AG09309 (cell line): ENCODE data around the gene APOA1.

ENCODE experiments used
- DNase-seq: peaks from one replicate; pipeline ENCODE4 v3.0.0-alpha.2; 2010; ENCODE audit warnings: low read depth
- H3K4me3 ChIP-seq: 2 replicates; pipeline ENCODE4 v1.5.1; 2011; ENCODE audit warnings: mild to moderate bottlenecking, low read depth, low read length, moderate library complexity; ENCODE audit not compliant: control insufficient read depth
- CTCF ChIP-seq: IDR thresholded peaks from 2 replicates; pipeline ENCODE4 v1.5.1; 2011; ENCODE audit warnings: mild to moderate bottlenecking, low read depth, low read length, inconsistent platforms; ENCODE audit not compliant: insufficient read depth, control insufficient read depth; ENCODE audit errors: missing control alignments

APOA1 gene

GRCh38 chr11:116853461-116854073 is 16.1 kb upstream of the APOA1 start:
- peak; percentile 92 for DNase-seq
- no peak overlapping the region for H3K4me3 ChIP-seq

GRCh38 chr11:116852261-116853031 is 15.0 kb upstream of the APOA1 start:
- no peak overlapping the region for H3K4me3 ChIP-seq
- peak; percentile 69 for DNase-seq
- no peak for TF ChIP-seq CTCF

More at GRCh38 chr11:116853461-116854073, 16.1 kb upstream of the APOA1 start:
- TF ChIP-seq CTCF: no peak

GRCh38 chr11:116851626-116852025 is 14.2 kb upstream of the APOA1 start:
- no peak for TF ChIP-seq CTCF
- H3K4me3 ChIP-seq: no peak overlapping the region
- DNase-seq: no peak

- no peak overlapping the region for H3K4me3 ChIP-seq
- no peak for DNase-seq
- no peak for TF ChIP-seq CTCF
These were observed 12.1 kb upstream of the APOA1 start for GRCh38 chr11:116849486-116849885.

- TF ChIP-seq CTCF: no peak
- H3K4me3 ChIP-seq: no peak overlapping the region
- DNase-seq: no peak
These were observed 11.6 kb upstream of the APOA1 start for GRCh38 chr11:116849060-116849459.

- no peak for TF ChIP-seq CTCF
- DNase-seq: no peak
These were observed 10.2 kb upstream of the APOA1 start for GRCh38 chr11:116847612-116848011.

More at GRCh38 chr11:116847612-116848011, 10.2 kb upstream of the APOA1 start:
- no peak overlapping the region for H3K4me3 ChIP-seq
